Measurements from ENCODE around the gene PIGM.
"Not testable (repeated sequence)": the region's sequence is repeated elsewhere in the genome, so short reads cannot be mapped to it uniquely, and the experiment has no call there.

Gene PIGM

DNA sequence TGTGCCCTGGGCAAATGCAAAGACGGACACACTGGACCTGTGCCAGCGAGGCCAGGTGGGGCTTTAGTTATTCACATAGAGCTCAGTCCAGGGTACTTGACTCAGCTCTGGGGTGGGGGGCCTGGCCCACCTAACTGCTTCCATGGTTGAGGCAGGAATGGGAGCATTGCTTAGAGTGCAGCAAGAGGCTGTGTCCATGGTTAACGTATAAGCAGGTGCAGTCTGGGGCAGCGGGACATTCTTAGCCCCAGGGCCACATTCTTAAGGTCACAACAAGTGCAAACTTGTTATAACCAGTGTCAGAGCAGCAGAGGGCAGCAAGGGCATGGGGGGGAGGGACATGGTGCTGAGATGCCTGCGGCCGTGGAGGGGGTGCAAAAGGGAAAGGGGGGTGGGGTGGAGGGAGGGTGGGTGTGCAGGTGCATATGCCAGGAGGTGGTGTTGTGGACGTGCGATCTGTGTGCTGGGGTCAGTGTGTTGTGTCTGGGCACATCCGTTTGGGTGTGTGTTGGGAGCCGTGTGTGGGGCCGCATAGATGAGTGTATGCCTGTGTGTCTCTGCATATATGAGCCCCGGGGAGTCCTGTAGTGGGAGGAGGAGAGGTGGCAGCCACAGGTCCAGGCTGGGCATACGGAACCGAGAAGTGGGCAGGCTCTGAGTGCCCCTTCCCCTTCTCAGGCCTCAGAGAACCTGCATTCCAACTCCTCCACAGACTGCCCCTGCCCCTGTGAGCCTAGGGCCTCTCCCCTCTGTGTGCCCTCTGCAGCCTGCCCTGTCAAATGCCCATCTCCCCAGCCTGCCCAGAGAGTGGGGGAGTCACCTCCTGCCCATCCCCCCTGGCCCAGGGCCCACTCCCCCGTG, 29.8 kb upstream of the PIGM start:
- no peak overlapping the region for H3K4me3 ChIP-seq (ENCODE audit: low read depth, low read length)
- no peak for DNase-seq (ENCODE audit: low read depth)
- TF ChIP-seq, protein P1, sequence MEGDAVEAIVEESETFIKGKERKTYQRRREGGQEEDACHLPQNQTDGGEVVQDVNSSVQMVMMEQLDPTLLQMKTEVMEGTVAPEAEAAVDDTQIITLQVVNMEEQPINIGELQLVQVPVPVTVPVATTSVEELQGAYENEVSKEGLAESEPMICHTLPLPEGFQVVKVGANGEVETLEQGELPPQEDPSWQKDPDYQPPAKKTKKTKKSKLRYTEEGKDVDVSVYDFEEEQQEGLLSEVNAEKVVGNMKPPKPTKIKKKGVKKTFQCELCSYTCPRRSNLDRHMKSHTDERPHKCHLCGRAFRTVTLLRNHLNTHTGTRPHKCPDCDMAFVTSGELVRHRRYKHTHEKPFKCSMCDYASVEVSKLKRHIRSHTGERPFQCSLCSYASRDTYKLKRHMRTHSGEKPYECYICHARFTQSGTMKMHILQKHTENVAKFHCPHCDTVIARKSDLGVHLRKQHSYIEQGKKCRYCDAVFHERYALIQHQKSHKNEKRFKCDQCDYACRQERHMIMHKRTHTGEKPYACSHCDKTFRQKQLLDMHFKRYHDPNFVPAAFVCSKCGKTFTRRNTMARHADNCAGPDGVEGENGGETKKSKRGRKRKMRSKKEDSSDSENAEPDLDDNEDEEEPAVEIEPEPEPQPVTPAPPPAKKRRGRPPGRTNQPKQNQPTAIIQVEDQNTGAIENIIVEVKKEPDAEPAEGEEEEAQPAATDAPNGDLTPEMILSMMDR (IDR thresholded peaks at IDR 0.05; ENCODE audit: low read depth, low read length, missing control alignments), result peak; percentile 14

GRCh38 chr1:160058087-160058486, 26.3 kb upstream of the PIGM start:
- no peak for DNase-seq (ENCODE audit: low read depth)
- TF ChIP-seq, protein P1 (IDR thresholded peaks at IDR 0.05; ENCODE audit: low read depth, low read length, missing control alignments), result peak; percentile 34
- no peak overlapping the region for H3K4me3 ChIP-seq (ENCODE audit: low read depth, low read length)

- TF ChIP-seq, protein P1 (IDR thresholded peaks at IDR 0.05; ENCODE audit: low read depth, low read length, missing control alignments), result no peak
- H3K4me3 ChIP-seq (ENCODE audit: low read depth, low read length), result no peak overlapping the region
- DNase-seq (ENCODE audit: low read depth), result no peak
Observed at GRCh38 chr1:160056648-160057169, 24.9 kb upstream of the PIGM start.

DNA sequence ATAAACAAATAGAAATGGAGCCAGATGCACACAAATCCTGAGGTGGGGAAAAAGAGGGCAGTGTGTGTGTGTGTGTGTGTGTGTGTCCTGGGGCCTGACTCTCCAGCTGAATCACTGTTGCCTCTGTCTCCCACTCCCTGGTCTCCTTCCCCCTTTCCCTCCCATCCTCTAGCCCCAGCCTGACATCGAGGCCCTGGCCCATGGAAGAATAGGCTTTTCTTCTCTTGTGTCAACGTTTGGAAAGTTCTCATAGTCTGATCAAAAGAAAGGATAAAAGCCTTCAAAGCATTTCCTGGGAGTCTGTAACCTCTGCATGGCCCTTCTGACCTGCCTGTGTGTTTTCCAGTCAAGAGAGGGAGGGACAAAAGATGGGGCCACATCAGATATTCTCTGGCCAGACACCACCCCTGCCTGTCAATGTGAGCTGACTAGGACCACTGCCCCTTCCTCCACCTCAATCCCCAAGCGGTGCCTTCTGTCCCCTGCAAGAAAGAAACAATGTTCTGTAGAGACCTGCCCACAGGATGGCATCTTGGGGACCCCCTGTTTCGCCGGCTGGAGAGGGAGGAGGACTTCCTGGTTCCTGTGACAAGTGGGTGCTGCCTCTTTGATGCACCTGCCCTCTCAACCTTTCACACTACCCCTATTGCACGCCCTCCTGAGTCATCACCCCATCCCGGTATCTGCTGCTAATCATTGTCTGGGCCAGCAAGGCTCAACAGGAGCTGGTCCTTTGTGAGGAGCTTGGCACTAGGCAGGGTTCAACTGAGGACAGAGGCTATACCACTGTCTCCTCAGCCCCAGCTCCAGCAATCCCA, 22.0 kb upstream of the PIGM start:
- H3K4me3 ChIP-seq (ENCODE audit: low read depth, low read length), result no peak overlapping the region
- TF ChIP-seq, protein P1 (IDR thresholded peaks at IDR 0.05; ENCODE audit: low read depth, low read length, missing control alignments), result no peak

DNA sequence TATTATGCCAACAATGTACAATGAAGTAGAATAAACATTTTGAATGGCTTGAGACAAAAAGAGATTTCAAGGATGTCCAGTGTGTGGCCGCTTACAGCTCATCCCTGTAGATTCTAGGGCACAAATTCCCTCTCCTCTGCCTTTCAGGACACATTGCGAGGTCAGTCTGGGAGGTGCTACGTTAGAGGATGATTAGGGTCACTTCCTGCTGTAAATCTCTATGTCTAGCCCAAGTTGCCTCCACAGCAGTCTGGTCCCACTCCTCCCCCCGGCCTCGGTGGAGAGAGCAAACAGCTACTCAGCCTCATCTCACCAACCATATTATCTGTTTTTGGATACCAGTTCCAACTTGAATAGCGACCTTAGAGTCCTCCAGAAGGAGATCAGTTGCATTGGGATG, 21.1 kb upstream of the PIGM start:
- DNase-seq (ENCODE audit: low read depth), result no peak
- no peak overlapping the region for H3K4me3 ChIP-seq (ENCODE audit: low read depth, low read length)
- TF ChIP-seq, protein P1 (IDR thresholded peaks at IDR 0.05; ENCODE audit: low read depth, low read length, missing control alignments), result no peak

More for the DNA sequence above, 22.0 kb upstream of the PIGM start:
- no peak for DNase-seq (ENCODE audit: low read depth)

DNA sequence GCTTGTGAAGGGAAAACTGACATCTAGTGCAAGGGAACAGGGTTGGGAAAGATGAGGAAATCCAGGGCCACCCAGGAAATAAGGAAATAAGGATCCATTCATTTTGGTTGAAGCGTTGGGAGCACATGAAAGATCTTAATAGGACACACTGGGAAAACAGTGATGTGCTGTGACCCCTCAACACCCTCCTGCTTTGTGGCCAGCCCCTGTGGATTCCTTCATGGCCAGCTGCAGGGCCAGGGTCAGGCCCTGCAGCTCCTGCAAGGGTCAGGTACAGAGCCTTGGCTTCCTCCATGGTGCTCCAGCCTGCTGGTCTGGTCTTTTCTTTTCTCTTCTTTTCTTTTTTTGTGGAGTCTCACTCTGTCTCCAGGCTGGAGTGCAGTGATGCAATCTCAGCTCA, 18.8 kb upstream of the PIGM start:
- DNase-seq (ENCODE audit: low read depth), result no peak
- TF ChIP-seq, protein P1 (IDR thresholded peaks at IDR 0.05; ENCODE audit: low read depth, low read length, missing control alignments), result no peak
- H3K4me3 ChIP-seq (ENCODE audit: low read depth, low read length), result no peak overlapping the region

GRCh38 chr1:160050182-160050581, 18.4 kb upstream of the PIGM start:
- not testable (repeated sequence) for H3K4me3 ChIP-seq (ENCODE audit: low read depth, low read length); DNase-seq (ENCODE audit: low read depth)
